Measurements from ENCODE around the gene GPR12.

The GPR12 gene

GRCh38 chr13:26706381-26706780 lies 54.2 kb downstream of the GPR12 start:
- in situ Hi-C loops (cut with MboI; ENCODE audit: low sequenced_read_pairs) = no loop called here

GRCh38 chr13:26705536-26705935 lies 55.0 kb downstream of the GPR12 start:
- in situ Hi-C loops (cut with MboI; ENCODE audit: low sequenced_read_pairs) = no loop called here
